H1 (cell line): Measurements from ENCODE around the gene C12orf76. TPM values are rescaled to one million over a fixed set of nuclear protein-coding genes. Genes with fewer than 3 reads are reported as not detected.
A peak's percentile ranks its signal among the peaks of the same experiment; 100 is the strongest.

Experiments
- CTCF ChIA-PET: fragments of 300-600 bp; sonication (Branson Sonifier 250); formaldehyde crosslinking; loops from one replicate; lab custom pipeline; 2021; ENCODE audit not compliant: partially characterized antibody; lab: Charles Lee
- POLR2A ChIA-PET: fragments of 300-600 bp; sonication (Branson Sonifier 250); formaldehyde crosslinking; loops from one replicate; lab custom pipeline; 2021; ENCODE audit warnings: inconsistent platforms; ENCODE audit not compliant: partially characterized antibody; lab: Charles Lee
- DNase-seq, 2 experiments: peaks; one replicate each; pipeline versions ENCODE4 v3.0.0 to v3.0.0-alpha.2; 2010 to 2022; ENCODE audit warnings: low spot score in 2 of 2, low read depth in 1 of 2, mixed read lengths in 1 of 2
- FAIRE-seq: peaks from 2 replicates; lab custom pipeline; 2011; peaks lifted over from hg19 to GRCh38; lab: Jason Lieb, UNC
- H2AFZ ChIP-seq: 2 replicates; pipeline ENCODE4 v1.8.1; 2012; ENCODE audit warnings: low read length, inconsistent platforms
- H2AK5ac ChIP-seq: 2 replicates; pipeline ENCODE4 v1.6.1; 2013; ENCODE audit warnings: low read depth, low read length
- H2BK120ac ChIP-seq: replicated peaks from 2 replicates; pipeline ENCODE3; 2013; ENCODE audit warnings: low read depth, low read length, inconsistent platforms
- H2BK12ac ChIP-seq: 2 replicates; pipeline ENCODE4 v1.6.1; 2013; ENCODE audit warnings: low read depth, low read length
- H2BK15ac ChIP-seq: 2 replicates; pipeline ENCODE4 v1.6.1; 2013; ENCODE audit warnings: low read length
- H2BK20ac ChIP-seq: 2 replicates; pipeline ENCODE4 v1.6.1; 2013; ENCODE audit warnings: low read length
- H2BK5ac ChIP-seq: 2 replicates; pipeline ENCODE4 v1.6.1; 2013; ENCODE audit warnings: low read depth, low read length
- H3K14ac ChIP-seq: 2 replicates; pipeline ENCODE4 v1.6.1; 2013; ENCODE audit warnings: inconsistent platforms; ENCODE audit not compliant: insufficient read length
- H3K18ac ChIP-seq: 2 replicates; pipeline ENCODE4 v1.6.1; 2013; ENCODE audit warnings: low read length; ENCODE audit errors: extremely low read depth
- H3K23ac ChIP-seq: 2 replicates; pipeline ENCODE4 v1.6.1; 2013; ENCODE audit warnings: inconsistent platforms; ENCODE audit not compliant: insufficient read length
- H3K23me2 ChIP-seq: 2 replicates; pipeline ENCODE4 v1.6.1; 2013; ENCODE audit warnings: low read depth, low read length
- H3K27ac ChIP-seq: 2 replicates; pipeline ENCODE4 v1.6.1; 2011; ENCODE audit warnings: low read depth, low read length, inconsistent platforms
- H3K27me3 ChIP-seq, 4 experiments: replicated peaks in 1 of 4; 1 replicate in 1 of 4; 2 replicates in 3 of 4; pipeline versions ENCODE4 v1.6.1 to v1.8.1; 2011 to 2013; ENCODE audit warnings: low read length in 3 of 4, mild to moderate bottlenecking in 3 of 4, inconsistent platforms in 2 of 4, mixed read lengths in 2 of 4, moderate library complexity in 1 of 4; ENCODE audit not compliant: control insufficient read depth in 3 of 4, insufficient read depth in 3 of 4; ENCODE audit errors: extremely low read depth in 1 of 4
- H3K36me3 ChIP-seq, 4 experiments: 2 replicates each; pipeline versions ENCODE4 v1.6.1 to v1.8.1; 2011 to 2013; ENCODE audit warnings: mild to moderate bottlenecking in 4 of 4, low read length in 3 of 4, moderate library complexity in 2 of 4, control low read depth in 1 of 4, inconsistent platforms in 1 of 4; ENCODE audit not compliant: insufficient read depth in 4 of 4, control insufficient read depth in 2 of 4
- H3K4ac ChIP-seq: replicated peaks from 2 replicates; pipeline ENCODE3; 2013; ENCODE audit warnings: low read length, low read depth, mixed read lengths, inconsistent platforms; ENCODE audit not compliant: insufficient read length
- H3K4me1 ChIP-seq, 4 experiments: replicated peaks in 1 of 4; 1 replicate in 1 of 4; 2 replicates in 3 of 4; pipeline versions ENCODE4 v1.6.1 to v1.8.1; 2011 to 2013; ENCODE audit warnings: low read length in 3 of 4, inconsistent platforms in 2 of 4, mixed read lengths in 1 of 4; ENCODE audit not compliant: insufficient read depth in 4 of 4, control insufficient read depth in 3 of 4
- H3K4me2 ChIP-seq, 2 experiments: 2 replicates each; pipeline versions ENCODE4 v1.6.1 to v1.8.1; 2011 to 2013; ENCODE audit warnings: low read depth in 2 of 2, low read length in 2 of 2, control low read depth in 1 of 2, inconsistent platforms in 1 of 2, mild to moderate bottlenecking in 1 of 2; ENCODE audit not compliant: insufficient read depth in 1 of 2
- H3K4me3 ChIP-seq, 4 experiments: fragments of 200-600, 300-600 bp in 1 of 4; sonication (generic), shearing (Covaris generic), sonication (Bioruptor Twin) in 1 of 4; 2 replicates each; pipeline versions ENCODE4 v1.5.1 to v1.8.1; 2011 to 2016; ENCODE audit warnings: low read length in 4 of 4, low read depth in 3 of 4, control low read depth in 2 of 4, inconsistent platforms in 2 of 4, mild to moderate bottlenecking in 2 of 4, mixed read lengths in 1 of 4, moderate library complexity in 1 of 4; ENCODE audit not compliant: insufficient read depth in 2 of 4; ENCODE audit errors: extremely low read depth in 1 of 4
- H3K56ac ChIP-seq: replicated peaks from 2 replicates; pipeline ENCODE3; 2013; ENCODE audit warnings: low read depth, mild to moderate bottlenecking, mixed read lengths, low read length, inconsistent platforms; ENCODE audit not compliant: insufficient read length
- H3K79me1 ChIP-seq: 2 replicates; pipeline ENCODE4 v1.6.1; 2013; ENCODE audit warnings: low read depth, low read length, control low read depth
- H3K79me2 ChIP-seq, 2 experiments: 2 replicates each; pipeline versions ENCODE4 v1.6.1 to v1.8.1; 2012 to 2013; ENCODE audit warnings: low read length in 2 of 2, mild to moderate bottlenecking in 2 of 2, inconsistent platforms in 1 of 2; ENCODE audit not compliant: insufficient read depth in 2 of 2, control insufficient read depth in 1 of 2
- H3K9ac ChIP-seq, 4 experiments: replicated peaks in 1 of 4; 1 replicate in 1 of 4; 2 replicates in 3 of 4; pipeline versions ENCODE4 v1.6.1 to v1.8.1; 2011 to 2013; ENCODE audit warnings: low read depth in 3 of 4, low read length in 3 of 4, control low read depth in 2 of 4, mild to moderate bottlenecking in 2 of 4, moderate library complexity in 2 of 4, inconsistent platforms in 1 of 4; ENCODE audit errors: extremely low read depth in 1 of 4
- H3K9me3 ChIP-seq, 2 experiments: 2 replicates each; pipeline versions ENCODE4 v1.6.1 to v1.8.1; 2012 to 2013; ENCODE audit warnings: mild to moderate bottlenecking in 2 of 2, moderate library complexity in 2 of 2, control low read depth in 1 of 2, inconsistent platforms in 1 of 2, low read depth in 1 of 2, low read length in 1 of 2, mixed read lengths in 1 of 2; ENCODE audit not compliant: insufficient read depth in 2 of 2
- H4K20me1 ChIP-seq, 2 experiments: replicated peaks in 1 of 2; 2 replicates each; pipeline versions ENCODE3 to v1.8.1; 2011 to 2013; ENCODE audit warnings: inconsistent platforms in 2 of 2, low read length in 2 of 2, mild to moderate bottlenecking in 1 of 2; ENCODE audit not compliant: insufficient read depth in 2 of 2, control insufficient read depth in 1 of 2
- H4K5ac ChIP-seq: 2 replicates; pipeline ENCODE4 v1.6.1; 2013; ENCODE audit warnings: low read length, low read depth, mixed read lengths, inconsistent platforms; ENCODE audit not compliant: insufficient read length
- H4K8ac ChIP-seq: 2 replicates; pipeline ENCODE4 v1.8.0; 2013; ENCODE audit warnings: mild to moderate bottlenecking, moderate library complexity, low read length, inconsistent platforms; ENCODE audit not compliant: insufficient read depth; ENCODE audit errors: extremely low read depth
- H4K91ac ChIP-seq: replicated peaks from 2 replicates; pipeline ENCODE3; 2013; ENCODE audit warnings: low read length, mixed read lengths, inconsistent platforms; ENCODE audit not compliant: insufficient read length
- KDM4A ChIP-seq: IDR thresholded peaks from one replicate; pipeline ENCODE4 v1.7.1; 2012; ENCODE audit warnings: low read depth, mild to moderate bottlenecking, moderate library complexity, low read length, inconsistent platforms; ENCODE audit not compliant: severe bottlenecking
- RBBP5 ChIP-seq: IDR thresholded peaks from 2 replicates; pipeline ENCODE4 v1.7.1; 2012; ENCODE audit warnings: low read depth, mild to moderate bottlenecking, inconsistent platforms, low read length, moderate library complexity, borderline replicate concordance
- SIN3A ChIP-seq, 2 experiments: IDR thresholded peaks in 1 of 2; conservative IDR thresholded peaks in 1 of 2; 2 replicates each; pipeline ENCODE4 v1.6.1; 2011 to 2012; ENCODE audit warnings: low read length in 2 of 2, improper control_type of control experiment in 1 of 2, low read depth in 1 of 2, mild to moderate bottlenecking in 1 of 2
- WGBS, 2 experiments: shearing (Covaris generic) in 1 of 2; methylation state at CpG; one replicate each; pipeline versions ENCODE4 v1.1.6 to v1.1.7; 2013 to 2015; ENCODE audit warnings: low lambda C conversion rate in 2 of 2, mixed read lengths in 2 of 2, inconsistent platforms in 1 of 2, low coverage in 1 of 2, missing lambda C conversion rate in 1 of 2; ENCODE audit not compliant: insufficient replicate concordance in 2 of 2, insufficient coverage in 1 of 2, insufficient read length in 1 of 2; ENCODE audit errors: extremely low coverage in 1 of 2, missing lambda C conversion rate in 1 of 2; 5-methylcytosine and 5-hydroxymethylcytosine counted together
- polyA plus RNA-seq, 7 experiments: library from polyadenylated mRNA; depleted of rRNA in 3 of 7; stranded (reverse) in 5 of 7; unstranded in 2 of 7; fragments of >200 nt in 5 of 7; fragments of 200-250 nt in 2 of 7; gene quantifications; 1 replicate in 5 of 7; 2 replicates in 1 of 7; 4 replicates in 1 of 7; pipeline versions ENCODE4 v1.2.1 to v1.2.3, GENCODE V29; 2011 to 2013; ENCODE audit warnings: missing spikeins in 2 of 7, mixed read lengths in 2 of 7
- total RNA-seq: library from RNA; stranded (reverse); fragmentation: NEBNext Ultra II Directional; extraction: Animal tissue kit (Norgen Biotek cat#: 25700); gene quantifications from 2 replicates; pipeline ENCODE4 v1.2.1, GENCODE V29; 2021

C12orf76 gene
- total and polyA plus RNA-seq, 2 of the 8 experiments (the other 6 are each of a cell fraction or from before 2014, with no cell fraction given) = 14.4 to 18.6 TPM

GRCh38 chr12:109999649-109999971 lies 48.7 kb downstream of the C12orf76 start:
- Histone ChIP-seq H3K4me2 (peak overlapping the region; percentile 86 to 100), H3K18ac (no peak overlapping the region), H3K56ac (no peak overlapping the region), H3K23ac (no peak overlapping the region), H2BK5ac (peak overlapping the region; percentile 26; the same call in 1 of the 2 replicates), H3K9ac (peak overlapping the region in 2 of 4 experiments; percentile 47 to 97; a peak in 2 of 7 replicates), H3K4ac (no peak overlapping the region), H2BK120ac (no peak overlapping the region), H2AFZ (peak overlapping the region; percentile 93; the same call in 1 of the 2 replicates), H3K9me3 (no peaks in the 10 kb centered on the region), H3K79me2 (peaks cover 0 to 7% of the 10 kb centered on the region in 2 experiments; a peak in 2 of 4 replicates), H3K27me3 (peaks cover 0 to 9% (median 7%) of the 10 kb centered on the region in 4 experiments; a peak in 5 of 7 replicates), H4K5ac (no peak overlapping the region), H3K36me3 (no peaks in the 10 kb centered on the region), H3K79me1 (no peaks in the 10 kb centered on the region), H3K4me3 (peak overlapping the region; percentile 54 to 93 (median 83)), H3K14ac (no peak overlapping the region), H2BK20ac (no peak overlapping the region), H2AK5ac (no peak overlapping the region), H4K20me1 (peaks cover 0 to 2% of the 10 kb centered on the region in 2 experiments), H3K27ac (no peak overlapping the region), H2BK15ac (no peak overlapping the region), H4K8ac (no peak overlapping the region; the same call in 1 of the 2 replicates), H4K91ac (no peak overlapping the region), H3K23me2 (peaks cover 17% of the 10 kb centered on the region), H2BK12ac (no peak overlapping the region), H3K4me1 (peaks cover 2 to 8% (median 4%) of the 10 kb centered on the region in 4 experiments; a peak in 5 of 7 replicates)
- CTCF ChIA-PET = interaction anchor here (3.1 kb wide), 1 partner anchor 21 kb away, joined by 8 read pairs; no protein-coding TSS in a partner anchor
- no peak for DNase-seq
- FAIRE-seq = no peak
- POLR2A ChIA-PET = interaction anchor here (0.6 to 1.0 kb wide), 2 partner anchors 9 to 282 kb away, joined by 3 read pairs; no protein-coding TSS in a partner anchor
- TF ChIP-seq RBBP5 = peak; percentile 7; the same call in 1 of the 2 replicates
- peak; percentile 5 for TF ChIP-seq KDM4A
- no peak for TF ChIP-seq SIN3A (conservative IDR thresholded peaks at IDR 0.05 in 1 of 2, IDR thresholded peaks at IDR 0.05 in 1 of 2; ENCODE audit: low read depth in 1 of 2, low read length in 2 of 2)
- 2% methylated on average over 6 of the region's 27 CpGs; no CpG with 5 or more reads in 1 of the 2 experiments for WGBS, 2 experiments
